HCT116 (cell line): Measurements from ENCODE around the gene HRK. TPM values are rescaled to one million over a fixed set of nuclear protein-coding genes. Genes with fewer than 3 reads are reported as not detected.

Source experiments
- ATAC-seq: fragments of 200-7000 bp; cut with Tn5 transposase; 2 replicates; pipeline ENCODE4 v1.9.1; 2020; ENCODE audit warnings: mild to moderate bottlenecking, moderate library complexity
- BruUV-seq: library from RNA; stranded (reverse); fragments of 400-500 nt; replicated peaks from 2 replicates; lab custom pipeline; 2021; lab: Mats Ljungman, UMichigan
- CTCF ChIA-PET: fragments of 300-600 bp; sonication (Branson Sonifier 250); formaldehyde crosslinking; loops from one replicate; lab custom pipeline; 2021; ENCODE audit warnings: antibody characterized with exemption; lab: Charles Lee
- POLR2A ChIA-PET: fragments of 300-600, 350-600 bp; sonication (Branson Sonifier 250); formaldehyde crosslinking; loops from one replicate; lab custom pipeline; 2021; ENCODE audit warnings: antibody characterized with exemption; lab: Charles Lee
- RAD21 ChIA-PET, 2 experiments: fragments of 300-600 bp; sonication (Branson Sonifier 250); formaldehyde crosslinking; loops; one replicate each; lab custom pipeline; 2023; ENCODE audit warnings: low total read pairs in 2 of 2; ENCODE audit not compliant: uncharacterized antibody in 2 of 2, unreplicated experiment in 2 of 2, low non-redundant PET in 1 of 2; lab: Charles Lee
- DNase-seq: peaks from one replicate; pipeline ENCODE4 v3.0.0-alpha.2; 2010; ENCODE audit warnings: low read depth, low spot score
- H2AFZ ChIP-seq: fragments of 200-600 bp; shearing (Covaris generic), sonication (generic); 2 replicates; pipeline ENCODE4 v1.6.1; 2017; ENCODE audit warnings: low read depth, mixed run types, mixed read lengths, antibody characterized with exemption, low read length; ENCODE audit not compliant: poor library complexity, severe bottlenecking
- H3K27ac ChIP-seq: 2 replicates; pipeline ENCODE4 v1.5.1; 2012; ENCODE audit warnings: low read depth, low read length
- H3K27me3 ChIP-seq: fragments of 200-600 bp; sonication (generic); 2 replicates; pipeline ENCODE4 v1.6.1; 2016; ENCODE audit warnings: mixed run types, low read length, mixed read lengths; ENCODE audit not compliant: insufficient read depth
- H3K36me3 ChIP-seq, 2 experiments: fragments of 200-500 bp in 1 of 2; fragments of 200-600 bp in 1 of 2; sonication (Bioruptor generic) in 1 of 2; sonication (generic) in 1 of 2; 2 replicates each; pipeline versions ENCODE4 v1.5.1 to v1.6.1; 2014 to 2016; ENCODE audit warnings: low read length in 2 of 2, inconsistent platforms in 1 of 2, mixed read lengths in 1 of 2, mixed run types in 1 of 2; ENCODE audit not compliant: insufficient read depth in 2 of 2, control insufficient read depth in 1 of 2
- H3K4me1 ChIP-seq, 2 experiments: fragments of 200-600 bp in 1 of 2; sonication (generic) in 1 of 2; 2 replicates each; pipeline versions ENCODE4 v1.5.1 to v1.6.1; 2012 to 2017; ENCODE audit warnings: low read length in 2 of 2, inconsistent platforms in 1 of 2, mild to moderate bottlenecking in 1 of 2, mixed read lengths in 1 of 2, mixed run types in 1 of 2, moderate library complexity in 1 of 2; ENCODE audit not compliant: insufficient read depth in 2 of 2, control insufficient read depth in 1 of 2
- H3K4me2 ChIP-seq: fragments of 200-600 bp; sonication (generic); 2 replicates; pipeline ENCODE4 v1.6.1; 2017; ENCODE audit warnings: mixed run types, low read length, mixed read lengths
- H3K4me3 ChIP-seq, 2 experiments: fragments of 200-600 bp in 1 of 2; sonication (generic) in 1 of 2; replicated peaks in 1 of 2; 2 replicates each; pipeline ENCODE4 v1.5.1; 2011 to 2016; ENCODE audit warnings: low read length in 2 of 2, control low read depth in 1 of 2, low read depth in 1 of 2, mild to moderate bottlenecking in 1 of 2, mixed read lengths in 1 of 2, mixed run types in 1 of 2
- H3K79me2 ChIP-seq: fragments of 200-600 bp; sonication (generic); 2 replicates; pipeline ENCODE4 v1.6.1; 2017; ENCODE audit warnings: mild to moderate bottlenecking, mixed run types, low read length, moderate library complexity, mixed read lengths; ENCODE audit not compliant: insufficient read depth
- H3K9ac ChIP-seq: fragments of 200-600 bp; sonication (generic); 2 replicates; pipeline ENCODE4 v1.6.1; 2016; ENCODE audit warnings: low read length, mixed read lengths
- H3K9me2 ChIP-seq: fragments of 200-600 bp; sonication (generic), shearing (Covaris generic); 2 replicates; pipeline ENCODE4 v1.6.1; 2017; ENCODE audit warnings: mixed run types, mild to moderate bottlenecking, moderate library complexity; ENCODE audit not compliant: insufficient read depth
- H3K9me3 ChIP-seq, 2 experiments: fragments of 200-500 bp in 1 of 2; fragments of 200-600 bp in 1 of 2; sonication (Bioruptor generic) in 1 of 2; sonication (generic) in 1 of 2; 2 replicates each; pipeline ENCODE4 v1.6.1; 2014 to 2017; ENCODE audit warnings: low read length in 2 of 2, mixed read lengths in 2 of 2, inconsistent platforms in 1 of 2, low read depth in 1 of 2, mild to moderate bottlenecking in 1 of 2, mixed run types in 1 of 2, moderate library complexity in 1 of 2; ENCODE audit not compliant: control insufficient read depth in 1 of 2, insufficient read depth in 1 of 2
- H4K20me1 ChIP-seq: fragments of 200-600 bp; sonication (generic), shearing (Covaris generic); 2 replicates; pipeline ENCODE4 v1.6.1; 2017; ENCODE audit warnings: mixed run types, mild to moderate bottlenecking, moderate library complexity; ENCODE audit not compliant: insufficient read depth
- CBX3 ChIP-seq: IDR thresholded peaks from 2 replicates; pipeline ENCODE4 v1.6.1; 2012; ENCODE audit warnings: low read depth
- EGR1 ChIP-seq: IDR thresholded peaks from 2 replicates; pipeline ENCODE4 v1.6.1; 2012; ENCODE audit warnings: low read depth
- ELF1 ChIP-seq: IDR thresholded peaks from 2 replicates; pipeline ENCODE4 v1.6.1; 2012; ENCODE audit warnings: low read depth, borderline replicate concordance
- EZH2 ChIP-seq: fragments of 200-600 bp; sonication (generic); IDR thresholded peaks from 2 replicates; pipeline ENCODE4 v1.6.1; 2017; ENCODE audit warnings: antibody characterized with exemption, mixed run types
- EZH2phosphoT487 ChIP-seq: fragments of 200-600 bp; IDR thresholded peaks from 2 replicates; pipeline ENCODE4 v1.6.1; 2018; ENCODE audit warnings: antibody characterized with exemption, borderline replicate concordance
- POLR2A ChIP-seq: IDR thresholded peaks from 2 replicates; pipeline ENCODE4 v1.7.0; 2011; ENCODE audit warnings: borderline replicate concordance; ENCODE audit not compliant: insufficient read depth, insufficient read length; ENCODE audit errors: extremely low read depth
- RAD21 ChIP-seq: IDR thresholded peaks from 2 replicates; pipeline ENCODE4 v1.6.1; 2012; ENCODE audit warnings: low read depth, mild to moderate bottlenecking
- SIN3A ChIP-seq: IDR thresholded peaks from 2 replicates; pipeline ENCODE4 v1.6.1; 2012; ENCODE audit warnings: low read depth
- SP1 ChIP-seq: IDR thresholded peaks from 2 replicates; pipeline ENCODE4 v1.6.1; 2012; ENCODE audit warnings: low read depth
- TCF7L2 ChIP-seq: IDR thresholded peaks from 2 replicates; pipeline ENCODE4 v1.7.0; 2011; ENCODE audit warnings: borderline replicate concordance, inconsistent platforms; ENCODE audit not compliant: insufficient read depth, insufficient read length; ENCODE audit errors: extremely low read depth
- YY1 ChIP-seq: IDR thresholded peaks from 2 replicates; pipeline ENCODE4 v1.6.1; 2011; ENCODE audit warnings: low read length, low read depth, moderate library complexity, mild to moderate bottlenecking; ENCODE audit not compliant: insufficient replicate concordance; ENCODE audit errors: extremely low read depth
- ZFX ChIP-seq: fragments of 450-650 bp; IDR thresholded peaks from 2 replicates; pipeline ENCODE4 v1.6.1; 2017
- ZNF274 ChIP-seq: fragments of 200-500 bp; sonication (Bioruptor generic); IDR thresholded peaks from 2 replicates; pipeline ENCODE4 v1.6.1; 2014; ENCODE audit warnings: mild to moderate bottlenecking, low read depth, low read length, inconsistent platforms
- intact Hi-C: fragments of 100-400 bp; cut with micrococcal nuclease; formaldehyde crosslinking; loops from 2 replicates; pipeline ENCODE4 v1.10.0; 2022
- total RNA-seq: library from RNA; stranded (reverse); gene quantifications from one replicate; pipeline ENCODE4 v1.2.1, GENCODE V29; 2021; ENCODE audit not compliant: unreplicated experiment
- TF ChIP-seq, protein P1 (sequence below): IDR thresholded peaks from 2 replicates; pipeline ENCODE4 v1.6.1; 2012
- TF ChIP-seq, protein P2 (sequence below): IDR thresholded peaks from 2 replicates; pipeline ENCODE4 v1.6.1; 2011; ENCODE audit warnings: mild to moderate bottlenecking, low read length, moderate library complexity; ENCODE audit not compliant: insufficient replicate concordance; ENCODE audit errors: extremely low read depth
- TF ChIP-seq, protein P3 (sequence below): IDR thresholded peaks from 2 replicates; pipeline ENCODE4 v1.6.1; 2012

Gene HRK
- total RNA-seq, 1 experiment from 2014 or later, result 4.3 TPM

DNA sequence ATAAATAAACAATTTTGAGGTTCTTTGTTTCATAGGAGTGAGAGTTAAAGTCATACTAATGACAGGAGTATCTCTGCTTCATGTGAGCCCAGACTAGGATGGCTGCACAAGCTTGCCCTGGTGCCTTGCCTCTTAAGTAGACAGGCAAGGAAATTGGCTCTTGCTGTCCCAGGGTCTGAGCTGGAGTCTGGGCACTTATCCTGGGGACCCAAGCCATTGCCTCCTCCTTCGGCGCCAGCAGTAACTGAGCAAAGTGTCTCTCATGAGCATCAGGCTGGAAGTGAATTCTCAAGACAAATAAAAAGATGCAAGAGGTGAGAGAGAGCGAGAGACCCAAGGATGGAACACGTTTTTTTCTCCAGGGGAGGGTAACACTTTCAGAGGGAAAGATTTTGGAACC, 22.6 kb upstream of the HRK start:
- Histone ChIP-seq H3K4me2 (no peak overlapping the region), H3K4me1 (no peaks in the 10 kb centered on the region), H3K9me3 (no peaks in the 10 kb centered on the region), H3K27me3 (peaks cover 5% of the 10 kb centered on the region; the same call in 1 of the 2 replicates), H3K36me3 (no peaks in the 10 kb centered on the region), H4K20me1 (no peaks in the 10 kb centered on the region), H3K79me2 (no peaks in the 10 kb centered on the region), H3K27ac (no peak overlapping the region), H2AFZ (no peak overlapping the region), H3K4me3 (no peak overlapping the region), H3K9ac (no peak overlapping the region), H3K9me2 (no peaks in the 10 kb centered on the region)
- ChIA-PET CTCF (no interaction called here), POLR2A (no interaction called here), RAD21 (no interaction called here)
- TF ChIP-seq, protein P1, sequence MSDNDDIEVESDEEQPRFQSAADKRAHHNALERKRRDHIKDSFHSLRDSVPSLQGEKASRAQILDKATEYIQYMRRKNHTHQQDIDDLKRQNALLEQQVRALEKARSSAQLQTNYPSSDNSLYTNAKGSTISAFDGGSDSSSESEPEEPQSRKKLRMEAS, result no peak
- TF ChIP-seq, protein P2, sequence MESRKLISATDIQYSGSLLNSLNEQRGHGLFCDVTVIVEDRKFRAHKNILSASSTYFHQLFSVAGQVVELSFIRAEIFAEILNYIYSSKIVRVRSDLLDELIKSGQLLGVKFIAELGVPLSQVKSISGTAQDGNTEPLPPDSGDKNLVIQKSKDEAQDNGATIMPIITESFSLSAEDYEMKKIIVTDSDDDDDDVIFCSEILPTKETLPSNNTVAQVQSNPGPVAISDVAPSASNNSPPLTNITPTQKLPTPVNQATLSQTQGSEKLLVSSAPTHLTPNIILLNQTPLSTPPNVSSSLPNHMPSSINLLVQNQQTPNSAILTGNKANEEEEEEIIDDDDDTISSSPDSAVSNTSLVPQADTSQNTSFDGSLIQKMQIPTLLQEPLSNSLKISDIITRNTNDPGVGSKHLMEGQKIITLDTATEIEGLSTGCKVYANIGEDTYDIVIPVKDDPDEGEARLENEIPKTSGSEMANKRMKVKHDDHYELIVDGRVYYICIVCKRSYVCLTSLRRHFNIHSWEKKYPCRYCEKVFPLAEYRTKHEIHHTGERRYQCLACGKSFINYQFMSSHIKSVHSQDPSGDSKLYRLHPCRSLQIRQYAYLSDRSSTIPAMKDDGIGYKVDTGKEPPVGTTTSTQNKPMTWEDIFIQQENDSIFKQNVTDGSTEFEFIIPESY, result no peak
- TF ChIP-seq YY1, result no peak
- no peak for TF ChIP-seq CBX3
- no peak for TF ChIP-seq TCF7L2
- no peak for TF ChIP-seq RAD21
- TF ChIP-seq, protein P3, sequence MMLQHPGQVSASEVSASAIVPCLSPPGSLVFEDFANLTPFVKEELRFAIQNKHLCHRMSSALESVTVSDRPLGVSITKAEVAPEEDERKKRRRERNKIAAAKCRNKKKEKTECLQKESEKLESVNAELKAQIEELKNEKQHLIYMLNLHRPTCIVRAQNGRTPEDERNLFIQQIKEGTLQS, result no peak
- TF ChIP-seq EZH2phosphoT487, result no peak
- TF ChIP-seq ZNF274, result no peak
- TF ChIP-seq POLR2A, result no peak
- TF ChIP-seq SIN3A, result no peak
- no peak for TF ChIP-seq ELF1
- TF ChIP-seq EZH2, result no peak
- no peak for TF ChIP-seq ZFX
- TF ChIP-seq SP1, result no peak
- TF ChIP-seq EGR1, result no peak
- intact Hi-C loops, result no loop called here
- DNase-seq (no peak), ATAC-seq (no peak)
- no TSS peak for BruUV-seq
